HG03521 (cell line): Measurements from ENCODE around the gene IGLL5.
"Not testable (repeated sequence)": the region's sequence is repeated elsewhere in the genome, so short reads cannot be mapped to it uniquely, and the experiment has no call there.

Source experiments
- ATAC-seq: cut with Tn5 transposase; IDR thresholded peaks from one replicate; pipeline ENCODE4 v1.9.1; 2021; ENCODE audit warnings: mild to moderate bottlenecking, moderate library complexity; ENCODE audit not compliant: unreplicated experiment

The IGLL5 gene

DNA sequence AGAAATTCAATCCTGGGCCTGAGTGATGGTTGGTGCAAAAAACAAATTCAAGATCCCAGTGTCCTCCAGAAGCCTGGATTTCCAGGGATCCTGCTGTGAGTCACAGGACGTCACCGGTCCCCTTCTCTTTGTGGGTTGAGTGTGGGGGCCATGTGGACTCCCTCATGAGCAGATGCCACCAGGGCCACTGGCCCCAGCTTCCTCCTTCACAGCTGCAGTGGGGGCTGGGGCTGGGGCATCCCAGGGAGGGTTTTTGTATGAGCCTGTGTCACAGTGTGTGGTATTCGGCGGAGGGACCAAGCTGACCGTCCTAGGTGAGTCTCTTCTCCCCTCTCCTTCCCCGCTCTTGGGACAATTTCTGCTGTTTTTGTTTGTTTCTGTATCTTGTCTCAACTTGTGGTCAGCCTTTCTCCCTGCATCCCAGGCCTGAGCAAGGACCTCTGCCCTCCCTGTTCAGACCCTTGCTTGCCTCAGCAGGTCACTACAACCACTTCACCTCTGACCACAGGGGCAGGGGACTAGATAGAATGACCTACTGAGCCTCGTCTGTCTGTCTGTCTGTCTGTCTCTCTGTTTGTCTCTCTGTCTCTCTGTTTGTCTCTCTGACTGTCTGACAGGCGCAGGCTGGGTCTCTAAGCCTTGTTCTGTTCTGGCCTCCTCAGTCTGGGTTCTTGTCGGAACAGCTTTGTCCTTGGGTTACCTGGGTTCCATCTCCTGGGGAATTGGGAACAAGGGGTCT, 11.9 kb downstream of the IGLL5 start:
- not testable (repeated sequence) for ATAC-seq

DNA sequence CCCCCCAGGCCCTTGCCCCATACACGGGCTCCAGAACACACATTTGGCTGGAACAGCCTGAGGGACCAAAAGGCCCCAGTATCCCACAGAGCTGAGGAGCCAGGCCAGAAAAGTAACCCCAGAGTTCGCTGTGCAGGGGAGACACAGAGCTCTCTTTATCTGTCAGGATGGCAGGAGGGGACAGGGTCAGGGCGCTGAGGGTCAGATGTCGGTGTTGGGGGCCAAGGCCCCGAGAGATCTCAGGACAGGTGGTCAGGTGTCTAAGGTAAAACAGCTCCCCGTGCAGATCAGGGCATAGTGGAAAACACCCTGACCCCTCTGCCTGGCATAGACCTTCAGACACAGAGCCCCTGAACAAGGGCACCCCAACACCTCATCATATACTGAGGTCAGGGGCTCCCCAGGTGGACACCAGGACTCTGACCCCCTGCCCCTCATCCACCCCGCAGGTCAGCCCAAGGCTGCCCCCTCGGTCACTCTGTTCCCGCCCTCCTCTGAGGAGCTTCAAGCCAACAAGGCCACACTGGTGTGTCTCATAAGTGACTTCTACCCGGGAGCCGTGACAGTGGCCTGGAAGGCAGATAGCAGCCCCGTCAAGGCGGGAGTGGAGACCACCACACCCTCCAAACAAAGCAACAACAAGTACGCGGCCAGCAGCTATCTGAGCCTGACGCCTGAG, 13.1 kb downstream of the IGLL5 start:
- ATAC-seq = not testable (repeated sequence)

DNA sequence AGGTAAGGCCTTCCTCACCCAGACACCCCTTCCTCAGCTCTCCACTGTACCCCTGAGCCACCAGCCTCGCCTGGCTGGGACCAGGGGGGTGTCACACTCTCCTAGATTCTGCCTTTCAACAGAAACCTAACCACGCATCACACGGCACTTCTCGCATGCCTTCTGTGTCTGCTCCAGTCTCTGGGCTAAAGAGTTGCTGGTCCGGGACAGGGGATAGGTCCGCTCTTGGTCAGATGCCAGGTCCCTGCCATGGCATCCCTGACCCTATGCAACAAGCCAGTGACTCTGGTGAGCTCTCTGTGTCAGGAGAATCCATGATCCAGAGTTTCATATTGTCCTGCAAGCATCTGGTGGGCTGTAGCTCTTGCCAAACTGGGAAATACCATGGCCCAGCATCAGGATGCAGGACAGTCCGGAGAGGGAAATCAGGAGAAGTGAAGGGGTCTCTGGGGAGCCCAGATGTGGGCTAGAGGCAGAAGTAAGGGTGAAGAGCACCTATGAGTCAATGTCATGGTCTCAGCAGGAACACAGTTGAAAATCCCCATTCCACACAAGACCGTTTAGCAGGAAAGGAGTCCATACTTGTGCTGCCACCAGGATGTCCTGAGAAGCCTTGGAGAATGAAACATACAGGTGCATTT, 14.1 kb downstream of the IGLL5 start:
- ATAC-seq = no peak

DNA sequence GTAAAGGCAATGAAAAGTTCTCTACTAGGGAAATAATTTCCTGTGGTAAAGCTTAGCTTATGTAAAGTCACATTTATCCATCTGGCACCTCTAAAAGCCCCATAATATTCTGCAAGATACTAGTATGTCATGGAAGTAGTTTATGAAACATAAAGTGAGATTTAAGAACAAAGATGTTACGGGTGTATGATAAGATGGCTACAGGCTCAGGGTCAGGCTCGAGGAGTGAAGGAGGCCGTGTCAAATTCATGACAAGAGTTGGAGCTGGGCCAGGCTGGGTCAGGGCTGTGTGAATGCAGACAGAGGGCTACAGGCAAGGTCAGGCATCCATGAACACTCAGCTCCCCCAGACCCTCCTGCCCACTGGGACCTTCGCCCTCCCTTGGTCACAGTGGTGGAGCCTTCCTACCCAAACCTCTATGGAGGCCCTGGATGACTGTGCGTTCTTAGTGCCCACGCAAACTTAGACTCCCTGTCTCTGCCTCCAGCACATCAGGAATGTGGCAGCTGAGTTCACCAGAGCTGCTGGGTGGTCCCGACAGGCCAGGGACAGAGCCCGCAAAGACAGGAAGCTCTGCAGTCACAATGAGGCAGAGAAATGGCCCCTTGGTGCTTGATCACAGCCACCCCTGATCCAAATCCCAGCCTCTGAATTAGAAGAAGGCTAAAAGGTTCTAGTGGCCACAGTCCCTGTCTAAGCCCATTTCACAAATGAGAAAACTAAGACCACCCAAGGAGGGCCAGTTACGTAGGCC, 14.8 kb downstream of the IGLL5 start:
- ATAC-seq = no peak

DNA sequence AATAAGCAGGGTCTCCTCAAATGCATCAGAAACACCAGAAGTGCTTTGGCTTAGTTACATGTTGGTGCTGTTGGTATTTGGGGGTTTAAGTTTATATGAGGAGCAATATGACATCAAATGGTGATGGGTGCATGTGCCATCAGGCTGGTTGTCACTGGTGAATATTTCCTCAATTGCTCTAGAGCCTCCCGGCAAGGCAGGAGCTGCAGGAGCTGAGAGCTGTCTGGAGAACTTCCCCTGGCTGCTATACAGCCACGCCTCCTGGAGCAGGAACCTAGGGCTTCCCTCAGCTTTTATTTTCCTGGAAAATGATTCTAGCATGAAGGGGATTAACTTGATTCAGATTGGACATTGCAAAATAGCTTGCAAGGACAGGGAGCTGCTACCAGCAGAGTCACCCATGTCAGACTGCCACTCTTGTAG, 15.8 kb downstream of the IGLL5 start:
- no peak for ATAC-seq

DNA sequence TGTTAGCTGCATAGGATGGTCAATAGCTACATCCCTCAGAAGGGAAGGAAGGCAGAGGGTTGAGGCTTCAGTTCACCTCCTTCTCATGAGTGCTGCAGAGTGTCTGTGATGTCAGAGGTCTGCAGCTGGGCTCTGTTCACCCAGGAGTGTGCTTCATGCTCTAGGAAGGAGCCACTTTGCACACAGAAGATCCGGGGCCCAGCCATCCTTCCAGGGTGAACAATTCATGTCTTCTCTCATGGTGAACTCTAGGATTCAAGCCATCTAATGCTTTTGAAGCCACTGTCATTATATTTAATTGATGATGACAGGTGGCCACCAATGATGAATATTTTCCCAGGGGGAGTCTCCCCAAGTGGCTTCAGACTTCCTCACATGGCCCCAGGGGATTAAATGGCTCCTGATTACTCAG, 16.2 kb downstream of the IGLL5 start:
- ATAC-seq = not testable (repeated sequence)

DNA sequence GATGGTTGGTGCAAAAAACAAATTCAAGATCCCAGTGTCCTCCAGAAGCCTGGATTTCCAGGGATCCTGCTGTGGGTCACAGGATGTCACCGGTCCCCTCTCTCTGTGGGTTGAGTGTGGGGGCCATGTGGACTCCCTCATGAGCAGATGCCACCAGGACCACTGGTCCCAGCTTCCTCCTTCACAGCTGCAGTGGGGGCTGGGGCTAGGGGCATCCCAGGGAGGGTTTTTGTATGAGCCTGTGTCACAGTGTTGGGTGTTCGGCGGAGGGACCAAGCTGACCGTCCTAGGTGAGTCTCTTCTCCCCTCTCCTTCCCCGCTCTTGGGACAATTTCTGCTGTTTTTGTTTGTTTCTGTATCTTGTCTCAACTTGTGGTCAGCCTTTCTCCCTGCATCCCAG, 17.1 kb downstream of the IGLL5 start:
- not testable (repeated sequence) for ATAC-seq

DNA sequence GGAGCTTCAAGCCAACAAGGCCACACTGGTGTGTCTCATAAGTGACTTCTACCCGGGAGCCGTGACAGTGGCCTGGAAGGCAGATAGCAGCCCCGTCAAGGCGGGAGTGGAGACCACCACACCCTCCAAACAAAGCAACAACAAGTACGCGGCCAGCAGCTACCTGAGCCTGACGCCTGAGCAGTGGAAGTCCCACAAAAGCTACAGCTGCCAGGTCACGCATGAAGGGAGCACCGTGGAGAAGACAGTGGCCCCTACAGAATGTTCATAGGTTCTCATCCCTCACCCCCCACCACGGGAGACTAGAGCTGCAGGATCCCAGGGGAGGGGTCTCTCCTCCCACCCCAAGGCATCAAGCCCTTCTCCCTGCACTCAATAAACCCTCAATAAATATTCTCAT, 18.8 kb downstream of the IGLL5 start:
- ATAC-seq = not testable (repeated sequence)

DNA sequence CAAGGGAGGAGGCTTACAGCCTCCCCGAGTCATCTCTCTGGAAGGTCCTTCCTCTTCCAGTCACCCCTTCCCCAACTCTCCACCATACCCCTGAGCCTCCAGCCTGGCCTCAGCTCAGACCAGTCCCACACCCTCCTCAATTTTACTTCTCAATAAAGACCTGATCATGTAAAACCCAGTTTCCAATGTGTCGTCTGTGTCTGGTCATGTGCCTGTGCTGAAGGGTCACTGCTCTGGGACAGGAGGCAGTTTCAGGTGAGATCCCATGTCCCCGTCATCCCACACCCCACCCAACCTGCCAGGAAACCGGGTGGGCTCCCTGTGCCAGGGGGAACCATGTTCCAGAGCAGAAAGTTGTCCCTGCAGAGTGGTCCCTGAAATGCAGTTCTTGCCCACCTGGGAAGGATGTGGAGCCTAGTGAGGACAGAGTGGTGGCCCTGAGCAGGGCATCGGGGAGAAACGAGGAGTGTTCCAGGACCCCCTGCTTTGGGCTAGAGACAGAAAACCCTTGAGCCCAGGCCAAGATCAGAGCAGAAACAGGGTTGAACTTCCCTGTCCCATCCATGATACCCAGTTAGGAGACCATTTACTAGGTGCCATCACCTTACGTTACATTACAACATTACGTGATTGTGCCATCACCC, 19.4 kb downstream of the IGLL5 start:
- no peak for ATAC-seq

DNA sequence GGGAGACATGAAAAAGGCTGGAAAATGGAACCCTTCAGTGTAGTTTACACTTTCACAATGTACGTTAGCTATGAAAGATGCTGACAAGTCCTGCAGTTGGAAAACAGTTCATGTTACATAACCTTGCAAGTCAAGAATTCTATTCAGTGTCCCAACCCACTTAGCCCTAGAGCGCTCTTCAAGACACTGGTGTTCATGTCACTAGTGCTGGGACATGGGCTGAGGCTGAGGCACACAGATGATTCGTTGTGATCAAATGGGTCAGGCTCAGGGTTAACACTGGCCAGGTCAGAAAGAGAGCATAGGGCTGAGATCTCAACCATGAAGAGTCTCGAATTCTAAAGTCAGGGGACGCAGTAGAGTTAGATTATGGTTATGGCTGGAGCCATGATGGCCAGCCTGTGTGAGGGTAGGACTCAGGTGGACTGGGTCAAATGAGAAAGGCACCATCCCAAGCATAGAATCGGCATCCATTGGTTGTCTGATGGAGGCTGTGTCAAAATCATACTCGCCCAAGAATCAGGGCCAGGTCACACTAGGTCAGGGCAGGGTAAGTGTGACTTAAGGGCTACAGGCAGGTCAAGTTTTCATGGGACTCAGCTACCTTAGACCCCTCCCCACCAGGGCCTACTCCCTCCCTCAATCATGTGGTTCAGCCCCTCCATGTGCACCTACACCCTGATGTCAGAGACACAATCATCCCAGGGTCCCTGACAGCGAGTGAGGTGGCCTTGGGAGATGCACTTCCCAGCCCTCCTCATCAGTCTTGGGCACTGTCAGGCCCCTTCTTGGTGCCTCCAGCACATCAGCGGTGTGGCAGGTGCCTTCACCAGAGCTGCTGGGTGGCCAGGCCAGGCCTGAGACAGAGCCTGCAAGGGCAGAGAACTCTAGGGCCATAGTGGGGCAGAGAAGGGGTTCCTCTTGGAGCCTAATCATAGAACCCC, 20.2 kb downstream of the IGLL5 start:
- ATAC-seq = no peak

DNA sequence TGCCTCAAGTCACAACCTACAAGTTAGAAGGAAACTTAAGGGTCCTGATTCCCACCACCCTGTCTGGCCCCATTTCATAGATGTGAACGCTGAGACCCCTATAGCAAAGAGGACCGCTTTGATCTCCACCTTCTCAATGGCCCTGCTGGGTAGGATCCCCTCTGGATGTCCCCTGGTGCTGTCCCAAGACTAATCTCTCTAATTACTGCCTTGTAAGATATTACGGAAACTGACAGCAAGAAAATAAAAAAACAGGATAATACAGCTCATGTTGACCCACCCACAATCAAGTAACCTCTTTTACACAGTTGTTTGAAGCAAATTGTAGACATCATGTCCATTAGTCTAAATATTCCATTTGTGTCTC, 20.9 kb downstream of the IGLL5 start:
- no peak for ATAC-seq

DNA sequence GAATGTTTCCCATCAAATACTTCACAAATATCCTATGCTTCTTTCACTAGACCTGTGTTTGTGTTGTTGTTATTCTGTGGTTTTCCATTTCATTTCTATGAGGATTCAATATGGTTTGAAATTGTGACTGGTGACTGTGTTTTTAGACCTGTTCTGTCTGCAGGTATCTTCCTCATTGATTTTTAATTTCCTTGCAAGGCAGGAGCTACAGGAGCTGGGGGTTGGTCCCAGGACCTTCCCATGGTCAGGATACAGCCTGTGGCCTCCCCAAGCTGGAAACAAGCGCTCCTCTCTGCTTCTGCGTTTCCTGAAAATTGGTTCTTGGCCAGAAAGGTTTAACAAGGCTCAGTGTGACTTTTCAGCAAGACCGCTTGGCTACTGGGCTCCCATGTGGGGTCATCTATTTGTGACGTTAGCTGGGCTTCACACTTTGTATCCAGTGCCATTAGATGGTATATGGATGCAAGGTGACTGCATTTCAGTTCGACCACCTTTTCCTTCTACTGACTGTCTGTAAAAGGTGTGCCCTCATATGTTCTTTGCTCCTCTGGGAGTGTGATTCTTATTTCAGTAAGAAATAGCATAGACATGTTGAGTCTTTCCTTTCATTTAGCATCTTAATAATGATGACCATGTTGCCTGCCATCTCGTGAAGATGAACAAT, 21.5 kb downstream of the IGLL5 start:
- no peak for ATAC-seq

DNA sequence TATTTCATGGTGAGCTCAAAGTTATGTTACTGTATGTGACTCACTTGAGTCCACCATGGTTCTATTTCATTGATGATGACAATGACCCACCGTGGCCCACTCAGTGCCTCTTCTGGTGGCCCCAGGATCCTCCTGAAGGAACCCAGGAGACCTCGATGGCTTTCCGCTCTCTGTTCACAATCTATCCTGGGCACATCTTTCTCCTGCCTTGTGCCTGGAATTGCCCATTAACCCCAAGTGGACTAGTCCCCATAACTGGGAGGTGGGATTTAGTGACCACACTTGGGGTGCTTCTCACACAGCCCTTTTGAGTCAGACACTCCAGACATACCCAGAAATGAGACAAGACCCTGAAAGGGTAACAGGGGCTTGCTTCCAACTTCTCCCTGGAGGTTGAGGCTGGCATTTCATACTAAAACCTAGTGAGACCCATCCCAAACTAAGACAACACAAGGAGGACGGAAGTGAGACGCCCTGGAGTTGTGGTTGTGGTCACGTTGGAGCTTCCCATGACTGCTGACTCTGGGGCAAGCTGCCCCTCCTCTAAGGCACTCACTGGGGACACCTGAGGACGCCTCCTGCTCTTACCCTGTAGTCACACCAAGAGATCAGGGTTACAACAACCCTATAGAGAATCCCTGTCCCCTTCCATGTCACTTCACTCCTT, 22.1 kb downstream of the IGLL5 start:
- no peak for ATAC-seq

DNA sequence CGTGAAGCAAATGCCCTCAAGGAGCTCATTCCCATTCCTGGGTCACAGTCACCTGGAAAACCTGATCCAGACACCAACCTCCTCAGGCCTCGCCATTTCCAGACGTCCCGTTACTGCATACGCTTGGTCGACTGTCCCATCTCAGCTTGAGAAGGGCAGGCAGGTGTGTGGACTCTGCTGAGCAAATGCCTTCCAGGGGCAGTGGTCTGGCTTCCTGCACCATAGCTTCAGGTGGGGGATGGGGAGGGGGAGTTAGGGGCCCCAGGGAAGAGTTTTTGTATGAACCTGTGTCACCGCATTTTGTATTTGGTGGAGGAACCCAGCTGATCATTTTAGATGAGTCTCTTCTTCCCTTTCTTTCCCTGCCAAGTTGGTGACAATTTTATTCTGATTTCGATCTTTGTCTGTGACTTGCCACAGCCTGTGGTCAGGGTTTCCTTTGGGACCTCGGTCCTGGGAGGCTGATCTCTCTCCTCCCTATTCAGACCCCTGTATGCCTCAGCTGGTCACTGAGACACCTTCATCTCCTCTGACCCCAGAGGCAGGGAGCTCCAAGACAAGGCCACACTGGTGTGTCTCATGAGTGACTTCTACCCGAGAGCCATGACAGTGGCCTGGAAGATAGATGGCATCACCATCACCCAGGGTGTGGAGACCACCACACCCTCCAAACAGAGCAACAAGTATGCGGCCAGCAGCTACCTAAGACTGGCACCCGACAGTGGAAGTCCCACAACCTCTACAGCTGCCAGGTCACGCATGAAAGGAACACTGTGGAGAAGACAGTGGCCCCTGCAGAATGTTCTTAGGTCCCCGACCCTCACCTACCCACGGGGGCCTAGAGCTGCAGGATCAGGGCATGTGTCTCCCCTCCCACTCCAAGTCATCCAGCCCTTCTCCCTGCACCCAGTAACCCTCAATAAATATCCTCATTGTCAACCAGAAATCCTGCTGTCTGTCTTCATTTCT, 22.9 kb downstream of the IGLL5 start:
- no peak for ATAC-seq

DNA sequence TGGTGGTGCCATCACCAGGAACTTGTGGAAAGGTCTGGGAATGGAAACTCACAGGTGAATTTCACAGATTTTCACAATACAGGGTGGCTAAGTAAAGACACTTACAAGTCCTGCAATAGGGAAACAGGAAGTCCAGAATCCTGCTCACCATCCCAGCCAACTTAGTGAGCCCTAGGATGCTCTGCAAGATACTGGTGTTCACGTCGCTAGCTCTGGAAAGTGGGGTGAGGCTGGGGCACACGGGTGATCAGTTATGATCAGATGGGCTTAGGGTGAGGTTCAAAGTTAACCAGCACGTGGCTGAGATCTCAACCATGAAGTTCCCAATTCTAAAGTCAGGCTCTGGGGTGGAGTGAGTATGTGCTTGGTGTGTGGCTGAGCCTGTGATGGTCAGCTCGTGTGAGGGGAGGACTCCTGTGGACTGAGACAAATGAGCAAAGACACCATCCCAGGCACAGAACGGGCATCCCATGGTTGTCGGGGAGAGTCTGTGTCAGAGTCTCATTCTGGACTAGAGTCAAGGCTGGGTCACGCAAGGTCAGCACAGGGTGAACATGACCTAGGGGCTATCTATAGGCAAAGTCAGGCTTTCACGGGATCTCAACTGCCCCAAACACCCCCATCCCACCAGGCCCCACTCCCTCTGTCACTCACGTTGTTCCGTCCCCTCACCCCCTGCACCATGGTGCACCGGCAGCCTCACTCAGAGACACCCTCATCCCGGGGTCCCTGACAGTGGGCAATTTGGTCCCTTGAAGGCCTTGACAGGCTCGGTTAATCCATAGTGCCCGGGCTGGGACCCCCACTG, 23.9 kb downstream of the IGLL5 start:
- no peak for ATAC-seq

DNA sequence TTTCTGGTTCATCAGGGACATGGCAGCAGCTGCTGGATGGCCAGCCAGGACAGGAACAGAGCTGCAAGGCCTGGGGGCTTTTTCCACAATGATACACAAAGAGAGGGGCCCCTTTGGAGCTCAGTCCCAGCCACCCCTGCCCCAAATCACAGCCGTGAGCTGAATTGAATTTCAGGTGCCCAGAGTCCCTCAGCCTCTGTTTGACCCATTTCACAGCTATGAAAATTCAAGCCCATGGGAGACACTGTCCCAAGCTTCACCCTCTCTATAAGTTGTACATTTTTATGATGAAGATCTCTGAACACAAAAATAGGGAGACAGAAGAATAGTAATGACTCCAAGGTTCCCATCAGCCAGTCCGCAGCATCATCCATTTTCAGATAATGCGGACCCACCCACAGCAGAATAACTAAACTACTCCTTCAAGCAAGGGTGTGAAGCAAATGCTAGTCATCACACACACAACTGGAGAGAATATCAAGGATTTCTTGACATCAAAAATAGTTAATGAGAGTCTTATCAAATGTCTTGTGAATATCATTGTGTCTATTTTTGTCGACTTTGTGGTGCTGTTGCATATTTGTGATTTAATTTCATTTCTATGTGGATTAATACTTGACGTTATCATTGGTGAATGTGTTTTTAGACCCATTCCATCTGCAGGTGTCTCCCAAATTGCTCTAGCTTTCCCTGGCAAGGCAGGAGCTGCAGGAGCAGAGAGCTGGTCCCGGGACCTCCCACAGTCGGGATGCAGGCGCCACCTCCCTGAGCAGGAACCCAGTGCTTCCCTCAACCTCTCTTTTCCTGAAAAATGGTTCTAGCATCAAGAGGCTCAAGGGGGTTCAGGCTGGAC, 24.7 kb downstream of the IGLL5 start:
- ATAC-seq = no peak
